ENCODE results near the gene GOLGA6L7. TPM values are rescaled to one million over a fixed set of nuclear protein-coding genes. Genes with fewer than 3 reads are reported as not detected.

The GOLGA6L7 gene
- total and polyA plus RNA-seq, 2 experiments from 2014 or later: not detected

GRCh38 chr15:28881170-28881569 lies 32.7 kb upstream of the GOLGA6L7 start:
- Histone ChIP-seq H3K27me3 (replicated peaks; ENCODE audit: insufficient read depth) (peaks cover 9% of the 10 kb centered on the region; the same call in 1 of the 2 replicates), H3K4me1 (ENCODE audit: insufficient read depth) (no peaks in the 10 kb centered on the region), H4K20me1 (ENCODE audit: insufficient read depth) (no peaks in the 10 kb centered on the region), H3K9me2 (ENCODE audit: insufficient read depth) (no peaks in the 10 kb centered on the region), H3K36me3 (ENCODE audit: low read depth) (no peaks in the 10 kb centered on the region), H3F3A (ENCODE audit: insufficient read depth) (no peaks in the 10 kb centered on the region), H3K4me2 (ENCODE audit: unreplicated experiment) (no peak overlapping the region), H3K9ac (no peak overlapping the region), H2AFZ (no peak overlapping the region), H3K9me3 (ENCODE audit: low read depth) (no peaks in the 10 kb centered on the region), H3K27ac (no peak overlapping the region), H3K4me3 (no peak overlapping the region), H3K79me2 (ENCODE audit: insufficient read depth) (no peaks in the 10 kb centered on the region)
- in situ Hi-C loops (cut with MboI): no loop called here
- no peak for TF ChIP-seq EZH2 (IDR thresholded peaks at IDR 0.05; ENCODE audit: insufficient read depth, poor library complexity, severe bottlenecking)
- TF ChIP-seq EZH2phosphoT487 (IDR thresholded peaks at IDR 0.05; ENCODE audit: insufficient read depth, low read depth): no peak
- DNase-seq: no peak
- 18 to 27% methylated on average over 3 of the region's 3 CpGs for WGBS, 2 experiments (ENCODE audit: low coverage in 1 of 2, low lambda C conversion rate in 2 of 2, missing lambda C conversion rate in 2 of 2)

- Histone ChIP-seq H3K27me3 (replicated peaks; ENCODE audit: insufficient read depth) (peaks cover 9% of the 10 kb centered on the region; the same call in 1 of the 2 replicates), H3K36me3 (ENCODE audit: low read depth) (no peaks in the 10 kb centered on the region), H3K4me3 (no peak overlapping the region), H3K79me2 (ENCODE audit: insufficient read depth) (no peaks in the 10 kb centered on the region), H3F3A (ENCODE audit: insufficient read depth) (no peaks in the 10 kb centered on the region), H3K9me2 (ENCODE audit: insufficient read depth) (no peaks in the 10 kb centered on the region), H4K20me1 (ENCODE audit: insufficient read depth) (no peaks in the 10 kb centered on the region), H2AFZ (no peak overlapping the region), H3K27ac (no peak overlapping the region), H3K9me3 (ENCODE audit: low read depth) (no peaks in the 10 kb centered on the region), H3K4me2 (ENCODE audit: unreplicated experiment) (no peak overlapping the region), H3K9ac (no peak overlapping the region), H3K4me1 (ENCODE audit: insufficient read depth) (no peaks in the 10 kb centered on the region)
- no peak for DNase-seq
- no peak for TF ChIP-seq EZH2phosphoT487 (IDR thresholded peaks at IDR 0.05; ENCODE audit: insufficient read depth, low read depth)
- TF ChIP-seq EZH2 (IDR thresholded peaks at IDR 0.05; ENCODE audit: insufficient read depth, poor library complexity, severe bottlenecking): no peak
- WGBS, 2 experiments (ENCODE audit: low coverage in 1 of 2, low lambda C conversion rate in 2 of 2, missing lambda C conversion rate in 2 of 2): 38 to 48% methylated on average over 5 of the region's 5 CpGs
- in situ Hi-C loops (cut with MboI): no loop called here
Measured at GRCh38 chr15:28880680-28881079, 32.2 kb upstream of the GOLGA6L7 start.

- Histone ChIP-seq H3K9ac (no peak overlapping the region), H3K79me2 (ENCODE audit: insufficient read depth) (no peaks in the 10 kb centered on the region), H3K4me2 (ENCODE audit: unreplicated experiment) (no peak overlapping the region), H3K9me3 (ENCODE audit: low read depth) (no peaks in the 10 kb centered on the region), H3K4me1 (ENCODE audit: insufficient read depth) (no peaks in the 10 kb centered on the region), H4K20me1 (ENCODE audit: insufficient read depth) (no peaks in the 10 kb centered on the region), H3F3A (ENCODE audit: insufficient read depth) (no peaks in the 10 kb centered on the region), H3K27ac (no peak overlapping the region), H3K4me3 (no peak overlapping the region), H3K27me3 (replicated peaks; ENCODE audit: insufficient read depth) (no peaks in the 10 kb centered on the region; the same call in 1 of the 2 replicates), H3K9me2 (ENCODE audit: insufficient read depth) (no peaks in the 10 kb centered on the region), H3K36me3 (ENCODE audit: low read depth) (no peaks in the 10 kb centered on the region), H2AFZ (no peak overlapping the region)
- in situ Hi-C loops (cut with MboI): no loop called here
- WGBS, 2 experiments (ENCODE audit: low coverage in 1 of 2, low lambda C conversion rate in 2 of 2, missing lambda C conversion rate in 2 of 2): 46 to 47% methylated on average over 9 of the region's 9 CpGs
- no peak for DNase-seq
- no peak for TF ChIP-seq EZH2phosphoT487 (IDR thresholded peaks at IDR 0.05; ENCODE audit: insufficient read depth, low read depth)
- no peak for TF ChIP-seq EZH2 (IDR thresholded peaks at IDR 0.05; ENCODE audit: insufficient read depth, poor library complexity, severe bottlenecking)
Measured at GRCh38 chr15:28879551-28879950, 31.1 kb upstream of the GOLGA6L7 start.

GRCh38 chr15:28878209-28878608 lies 29.8 kb upstream of the GOLGA6L7 start:
- no peaks in the 10 kb centered on the region for H4K20me1 ChIP-seq (ENCODE audit: insufficient read depth)
- TF ChIP-seq EZH2 (IDR thresholded peaks at IDR 0.05; ENCODE audit: insufficient read depth, poor library complexity, severe bottlenecking) (no peak), EZH2phosphoT487 (IDR thresholded peaks at IDR 0.05; ENCODE audit: insufficient read depth, low read depth) (no peak)
- no peak overlapping the region for H3K9ac ChIP-seq
- no peaks in the 10 kb centered on the region for H3K27me3 ChIP-seq (replicated peaks; ENCODE audit: insufficient read depth)
- H3K4me3 ChIP-seq: no peak overlapping the region
- no peak overlapping the region for H3K27ac ChIP-seq
- H2AFZ ChIP-seq: no peak overlapping the region
- H3K9me2 ChIP-seq (ENCODE audit: insufficient read depth): no peaks in the 10 kb centered on the region
- H3K36me3 ChIP-seq (ENCODE audit: low read depth): no peaks in the 10 kb centered on the region
- DNase-seq: no peak
- no peaks in the 10 kb centered on the region for H3K79me2 ChIP-seq (ENCODE audit: insufficient read depth)
- H3F3A ChIP-seq (ENCODE audit: insufficient read depth): no peaks in the 10 kb centered on the region
- H3K9me3 ChIP-seq (ENCODE audit: low read depth): no peaks in the 10 kb centered on the region
- in situ Hi-C loops (cut with MboI): no loop called here
- H3K4me1 ChIP-seq (ENCODE audit: insufficient read depth): no peaks in the 10 kb centered on the region
- 57 to 58% methylated on average over 15 of the region's 15 CpGs for WGBS, 2 experiments (ENCODE audit: low coverage in 1 of 2, low lambda C conversion rate in 2 of 2, missing lambda C conversion rate in 2 of 2)
- H3K4me2 ChIP-seq (ENCODE audit: unreplicated experiment): no peak overlapping the region

- Histone ChIP-seq H3F3A (ENCODE audit: insufficient read depth) (no peaks in the 10 kb centered on the region), H3K36me3 (ENCODE audit: low read depth) (no peaks in the 10 kb centered on the region), H3K79me2 (ENCODE audit: insufficient read depth) (no peaks in the 10 kb centered on the region), H3K4me3 (no peak overlapping the region), H3K9me2 (ENCODE audit: insufficient read depth) (no peaks in the 10 kb centered on the region), H3K9me3 (ENCODE audit: low read depth) (no peaks in the 10 kb centered on the region), H3K27me3 (replicated peaks; ENCODE audit: insufficient read depth) (no peaks in the 10 kb centered on the region), H3K9ac (no peak overlapping the region), H4K20me1 (ENCODE audit: insufficient read depth) (no peaks in the 10 kb centered on the region), H3K4me1 (ENCODE audit: insufficient read depth) (no peaks in the 10 kb centered on the region), H2AFZ (no peak overlapping the region), H3K4me2 (ENCODE audit: unreplicated experiment) (no peak overlapping the region), H3K27ac (no peak overlapping the region)
- in situ Hi-C loops (cut with MboI): no loop called here
- no peak for DNase-seq
- no peak for TF ChIP-seq EZH2 (IDR thresholded peaks at IDR 0.05; ENCODE audit: insufficient read depth, poor library complexity, severe bottlenecking)
- TF ChIP-seq EZH2phosphoT487 (IDR thresholded peaks at IDR 0.05; ENCODE audit: insufficient read depth, low read depth): no peak
- WGBS, 2 experiments (ENCODE audit: low coverage in 1 of 2, low lambda C conversion rate in 2 of 2, missing lambda C conversion rate in 2 of 2): 51 to 59% methylated on average over 8 of the region's 8 CpGs
Measured at GRCh38 chr15:28876845-28877185, 28.4 kb upstream of the GOLGA6L7 start.

All from GM23248 (cell line).